Ecto neural progenitor cell (in vitro differentiated cells): ENCODE measurements around the gene INSC.
A peak's percentile ranks its signal among the peaks of the same experiment; 100 is the strongest.

ENCODE experiments used
- DNase-seq: peaks from one replicate; pipeline ENCODE4 v3.0.0-alpha.2; 2018; ENCODE audit warnings: low spot score

The INSC gene

GRCh38 chr11:15109602-15110001 is 5.1 kb upstream of the INSC start:
- DNase-seq: no peak

- no peak for DNase-seq
Measured at GRCh38 chr11:15111215-15111614, 3.5 kb upstream of the INSC start.

GRCh38 chr11:15112131-15112541 is 2.6 kb upstream of the INSC start:
- DNase-seq: no peak

GRCh38 chr11:15113381-15113780 is 1.3 kb upstream of the INSC start:
- DNase-seq: no peak

GRCh38 chr11:15115686-15116085 is 963 bp downstream of the INSC start:
- DNase-seq: no peak

GRCh38 chr11:15117751-15118150 is 3.0 kb downstream of the INSC start:
- peak; percentile 60 for DNase-seq

- DNase-seq: no peak
Measured at GRCh38 chr11:15118431-15118830, 3.7 kb downstream of the INSC start.

GRCh38 chr11:15119352-15119751 is 4.6 kb downstream of the INSC start:
- DNase-seq: no peak

GRCh38 chr11:15119826-15120225 is 5.1 kb downstream of the INSC start:
- DNase-seq: no peak

- no peak for DNase-seq
Measured at GRCh38 chr11:15123849-15124248, 9.1 kb downstream of the INSC start.

- DNase-seq: no peak
Measured at GRCh38 chr11:15124528-15124927, 9.8 kb downstream of the INSC start.

GRCh38 chr11:15127341-15127740 is 12.6 kb downstream of the INSC start:
- DNase-seq: no peak

GRCh38 chr11:15128621-15129020 is 13.9 kb downstream of the INSC start:
- no peak for DNase-seq

- no peak for DNase-seq
Measured at GRCh38 chr11:15136166-15136565, 21.4 kb downstream of the INSC start.

- no peak for DNase-seq
Measured at GRCh38 chr11:15139096-15139770, 24.5 kb downstream of the INSC start.

- no peak for DNase-seq
Measured at GRCh38 chr11:15139958-15140659, 25.4 kb downstream of the INSC start.

GRCh38 chr11:15141381-15141780 is 26.7 kb downstream of the INSC start:
- DNase-seq: no peak

GRCh38 chr11:15142838-15143237 is 28.1 kb downstream of the INSC start:
- DNase-seq: no peak

- DNase-seq: no peak
Measured at GRCh38 chr11:15143855-15144254, 29.1 kb downstream of the INSC start.

GRCh38 chr11:15144347-15144746 is 29.6 kb downstream of the INSC start:
- DNase-seq: no peak

GRCh38 chr11:15145151-15145550 is 30.4 kb downstream of the INSC start:
- DNase-seq: no peak

- DNase-seq: no peak
Measured at GRCh38 chr11:15145615-15146014, 30.9 kb downstream of the INSC start.

- no peak for DNase-seq
Measured at GRCh38 chr11:15146271-15147003, 31.7 kb downstream of the INSC start.
